Measurements from ENCODE around the gene PRSS56.

GRCh38 chr2:232529806-232530547 lies 9.8 kb downstream of the PRSS56 start:
- TF ChIP-seq CTCF (IDR thresholded peaks at IDR 0.05), result no peak
- no peak for TF ChIP-seq POLR2A (IDR thresholded peaks at IDR 0.05)
